Measurements from ENCODE around the gene SPINT2.

The SPINT2 gene

DNA sequence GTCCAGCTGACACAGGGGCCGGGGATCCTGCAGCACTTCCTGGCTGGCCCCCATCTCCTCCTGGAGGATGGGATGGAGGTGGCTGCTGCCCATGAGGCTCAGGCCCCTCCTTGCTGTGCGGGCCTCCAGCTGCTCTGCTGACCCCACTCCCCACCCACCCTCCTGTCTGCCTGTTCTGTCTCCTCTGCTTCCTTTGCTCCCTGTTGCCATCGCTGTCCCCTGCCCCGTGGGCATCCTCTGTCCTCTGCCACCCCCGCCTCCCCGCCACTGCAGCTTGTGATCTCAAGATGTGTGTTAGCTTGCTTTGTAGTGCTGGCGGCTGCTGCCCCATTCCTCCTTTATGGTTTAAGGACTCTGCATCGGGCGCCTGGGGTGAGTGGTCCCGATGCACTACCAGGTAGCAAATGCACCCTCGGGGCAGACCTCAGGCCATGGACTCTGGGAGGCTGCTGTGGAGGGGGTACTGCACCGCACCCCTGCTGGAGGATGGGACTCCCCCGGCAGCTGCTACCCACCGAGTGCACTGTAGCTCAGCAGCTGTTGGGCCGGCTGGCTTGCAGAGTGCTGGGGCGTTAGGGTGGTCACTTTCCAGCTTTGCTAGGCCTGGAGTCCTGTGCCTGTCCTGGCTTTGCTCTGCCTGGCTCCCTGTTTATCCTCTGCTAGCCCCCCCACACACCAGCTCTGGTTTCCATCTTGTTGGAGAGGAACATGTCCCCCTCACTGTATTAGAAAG lies 23.9 kb downstream of the SPINT2 start:
- in situ Hi-C loops (cut with HindIII; ENCODE audit: low sequenced_read_pairs) = no loop called here

DNA sequence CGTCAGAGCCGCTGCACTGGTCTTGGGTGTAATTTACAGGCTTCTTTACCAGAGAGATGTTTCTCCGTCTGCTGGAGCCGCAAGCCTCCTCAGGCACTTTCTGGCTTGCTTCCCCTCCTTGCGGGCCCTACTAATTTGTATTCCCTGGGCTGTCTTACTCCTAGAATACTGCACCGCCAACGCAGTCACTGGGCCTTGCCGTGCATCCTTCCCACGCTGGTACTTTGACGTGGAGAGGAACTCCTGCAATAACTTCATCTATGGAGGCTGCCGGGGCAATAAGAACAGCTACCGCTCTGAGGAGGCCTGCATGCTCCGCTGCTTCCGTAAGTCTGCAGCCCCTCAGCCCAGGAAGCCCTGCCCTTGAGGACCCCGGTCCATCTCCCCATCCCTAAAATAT lies 25.6 kb downstream of the SPINT2 start:
- in situ Hi-C loops (cut with HindIII; ENCODE audit: low sequenced_read_pairs) = no loop called here

DNA sequence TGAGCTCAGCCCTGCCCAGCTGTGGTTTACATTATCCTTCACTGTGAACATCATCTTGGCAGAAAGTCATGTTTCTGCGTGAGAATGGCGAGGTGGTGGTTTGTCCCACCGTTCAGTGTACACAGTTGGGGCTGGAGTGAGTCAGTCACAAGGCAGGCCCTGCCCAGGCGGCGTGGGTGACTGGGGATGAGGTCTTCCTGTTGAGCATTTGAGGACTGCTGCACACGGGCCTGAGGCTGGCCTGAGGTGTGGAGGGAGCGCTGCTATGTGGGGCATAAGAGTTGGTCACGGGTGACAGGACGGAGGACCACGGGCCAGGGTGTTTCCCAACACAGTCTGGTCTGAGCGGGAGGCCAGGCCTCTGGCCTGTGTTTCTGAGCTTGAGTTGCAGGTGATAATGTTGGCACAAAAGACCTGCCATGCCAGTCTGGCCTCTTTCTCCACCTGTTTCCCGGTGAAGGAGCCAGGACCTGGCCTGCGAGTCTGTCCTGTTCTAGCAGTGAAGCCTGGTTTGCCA lies 26.3 kb downstream of the SPINT2 start:
- in situ Hi-C loops (cut with HindIII; ENCODE audit: low sequenced_read_pairs) = no loop called here

DNA sequence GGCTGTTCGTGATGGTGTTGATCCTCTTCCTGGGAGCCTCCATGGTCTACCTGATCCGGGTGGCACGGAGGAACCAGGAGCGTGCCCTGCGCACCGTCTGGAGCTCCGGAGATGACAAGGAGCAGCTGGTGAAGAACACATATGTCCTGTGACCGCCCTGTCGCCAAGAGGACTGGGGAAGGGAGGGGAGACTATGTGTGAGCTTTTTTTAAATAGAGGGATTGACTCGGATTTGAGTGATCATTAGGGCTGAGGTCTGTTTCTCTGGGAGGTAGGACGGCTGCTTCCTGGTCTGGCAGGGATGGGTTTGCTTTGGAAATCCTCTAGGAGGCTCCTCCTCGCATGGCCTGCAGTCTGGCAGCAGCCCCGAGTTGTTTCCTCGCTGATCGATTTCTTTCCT lies 27.5 kb downstream of the SPINT2 start:
- in situ Hi-C loops (cut with HindIII; ENCODE audit: low sequenced_read_pairs) = no loop called here

DNA sequence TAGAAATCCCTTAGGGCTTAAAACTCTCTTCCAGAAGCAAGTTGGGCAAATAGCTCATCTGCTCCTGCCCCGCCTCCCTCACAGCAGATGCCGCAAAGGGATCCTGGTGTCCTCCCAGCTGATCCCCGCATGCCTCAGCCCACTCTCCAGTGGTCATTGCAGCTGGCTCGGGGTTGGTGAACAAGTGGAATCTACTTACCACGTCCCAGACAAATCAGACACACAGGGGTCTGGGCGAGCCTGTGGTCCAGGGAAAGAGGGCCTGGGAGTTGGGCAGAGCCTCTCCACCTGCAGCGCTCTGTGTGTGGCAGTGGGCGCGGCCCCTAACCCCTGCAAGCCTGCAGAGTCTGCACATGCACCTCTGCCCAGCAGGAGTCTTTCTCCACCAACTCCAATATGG lies 28.9 kb downstream of the SPINT2 start:
- in situ Hi-C loops (cut with HindIII; ENCODE audit: low sequenced_read_pairs) = no loop called here

DNA sequence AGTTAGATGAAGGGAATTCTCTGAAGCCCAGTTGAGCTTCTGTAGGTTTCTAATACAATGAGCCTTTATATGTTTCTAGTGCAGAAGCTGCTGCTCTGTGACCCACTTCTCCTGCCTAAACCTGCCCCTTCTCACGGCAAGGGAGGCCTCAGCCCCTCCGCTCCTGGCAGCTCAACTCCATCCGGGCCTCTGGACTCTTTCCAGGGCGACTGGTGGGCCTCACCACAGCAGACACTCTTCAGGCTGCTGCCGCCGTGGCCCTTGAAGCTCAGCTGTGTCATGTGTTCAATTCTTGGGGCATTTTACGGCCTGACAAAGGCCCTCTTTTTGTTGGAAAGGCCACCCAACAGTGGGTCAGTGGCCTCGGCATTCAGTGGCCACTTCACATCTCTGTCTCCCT lies 29.7 kb downstream of the SPINT2 start:
- in situ Hi-C loops (cut with HindIII; ENCODE audit: low sequenced_read_pairs) = no loop called here

DNA sequence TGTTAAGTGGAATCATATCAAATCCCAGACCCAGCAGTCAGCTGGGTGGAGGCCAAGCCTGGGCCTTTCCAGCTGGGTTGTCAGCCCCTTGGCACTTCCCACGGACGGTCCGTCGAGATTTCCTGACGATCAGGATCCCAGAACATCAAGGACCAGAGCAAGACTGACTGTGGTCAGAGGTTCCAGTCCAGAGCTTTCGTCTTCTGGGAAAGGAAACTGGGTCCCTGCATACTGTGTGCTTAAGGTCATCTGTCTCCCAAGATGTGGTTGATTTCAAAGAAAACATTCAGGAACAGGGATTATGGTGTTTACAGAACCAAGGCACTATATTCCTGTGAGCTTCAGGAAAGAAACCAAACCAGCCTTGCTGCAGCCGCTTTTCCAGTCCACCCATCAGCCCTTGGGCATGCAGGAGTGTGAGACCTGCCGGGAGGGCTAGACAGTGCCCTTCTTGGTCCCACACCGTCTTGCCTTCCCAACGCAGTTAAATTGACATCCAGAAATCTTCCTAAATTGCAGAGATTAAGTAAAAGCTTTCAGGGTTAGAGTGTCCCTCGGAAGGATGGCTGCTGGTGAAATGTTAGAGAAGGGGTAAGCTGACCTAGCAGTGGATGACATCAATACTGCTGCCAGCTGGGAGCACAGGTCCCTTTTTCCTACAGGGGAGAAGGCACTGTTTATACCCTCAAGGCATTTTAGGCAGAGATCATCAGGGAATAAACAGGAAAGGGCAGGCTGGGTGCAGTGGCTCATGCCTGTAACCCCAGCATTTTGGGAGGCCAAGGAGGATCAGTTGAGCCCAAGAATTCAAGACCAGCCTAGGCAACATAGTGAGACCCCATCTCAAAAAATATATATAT lies 34.7 kb downstream of the SPINT2 start:
- in situ Hi-C loops (cut with HindIII; ENCODE audit: low sequenced_read_pairs) = no loop called here

DNA sequence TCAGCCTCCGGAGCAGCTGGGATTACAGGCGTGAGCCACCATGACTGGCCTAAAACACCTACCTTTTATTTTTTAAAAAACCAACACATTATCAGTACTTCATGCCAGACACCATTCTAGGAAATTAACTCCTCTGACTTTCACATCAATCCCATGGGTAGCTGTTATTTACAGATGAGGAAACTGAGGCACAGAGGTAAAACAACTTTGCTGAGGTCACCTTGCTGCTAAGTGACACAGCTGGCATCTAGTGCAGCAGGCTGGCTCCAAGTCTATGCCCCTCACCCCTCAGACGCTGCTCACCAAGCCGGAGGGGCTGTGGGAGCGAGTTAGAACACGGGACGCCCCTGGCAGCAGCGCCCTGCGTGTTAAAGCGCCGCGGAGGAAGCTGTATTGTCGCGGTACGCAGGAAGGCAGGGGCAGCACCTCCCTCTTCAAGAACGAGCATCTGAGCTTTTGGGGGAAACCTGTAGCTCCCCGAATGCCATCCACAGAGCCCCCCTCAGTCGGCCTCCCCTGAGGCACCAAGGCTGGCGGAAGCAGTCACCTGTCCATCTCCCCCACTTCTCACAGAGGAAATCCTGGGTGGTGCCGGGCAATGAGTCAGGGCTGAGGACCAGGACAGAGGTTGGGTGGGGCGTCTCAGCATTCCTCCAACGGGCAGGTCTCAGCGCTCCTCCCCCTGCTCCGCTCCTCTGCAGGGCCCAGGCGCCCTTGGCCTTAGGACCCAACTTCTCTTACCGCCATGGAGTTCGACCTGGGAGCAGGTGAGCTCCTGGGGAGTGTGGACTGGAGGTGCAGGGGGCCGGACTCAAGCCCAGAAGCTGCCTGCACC lies 39.4 kb downstream of the SPINT2 start, which contains the start of gene C19orf33:
TSS of gene C19orf33 (plus strand) at position 735 of the 835 bp plus-strand sequence. CDS start at position 746, 11 bp downstream.
- in situ Hi-C loops (cut with HindIII; ENCODE audit: low sequenced_read_pairs) = no loop called here

DNA sequence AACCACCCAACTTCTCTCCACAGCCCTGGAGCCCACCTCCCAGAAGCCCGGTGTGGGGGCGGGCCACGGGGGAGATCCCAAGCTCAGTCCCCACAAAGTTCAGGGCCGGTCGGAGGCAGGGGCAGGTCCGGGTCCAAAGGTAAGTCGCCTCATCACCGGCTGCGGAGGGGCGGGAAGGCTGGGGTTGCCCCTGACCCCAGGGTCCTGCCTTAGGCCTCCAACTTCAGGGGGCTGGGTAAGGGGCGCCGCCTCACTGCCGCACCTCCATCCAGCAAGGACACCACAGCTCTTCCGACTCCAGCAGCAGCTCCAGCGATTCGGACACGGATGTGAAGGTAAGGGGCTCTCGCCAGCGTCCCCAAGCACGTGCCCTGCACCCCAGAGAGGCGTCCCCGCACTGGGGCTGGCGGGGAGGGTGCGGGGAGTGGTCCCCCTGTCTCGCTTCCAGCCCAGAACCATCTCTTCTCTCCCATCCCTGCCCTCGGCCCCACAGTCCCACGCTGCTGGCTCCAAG lies 40.0 kb downstream of the SPINT2 start:
- in situ Hi-C loops (cut with HindIII; ENCODE audit: low sequenced_read_pairs) = no loop called here

DNA sequence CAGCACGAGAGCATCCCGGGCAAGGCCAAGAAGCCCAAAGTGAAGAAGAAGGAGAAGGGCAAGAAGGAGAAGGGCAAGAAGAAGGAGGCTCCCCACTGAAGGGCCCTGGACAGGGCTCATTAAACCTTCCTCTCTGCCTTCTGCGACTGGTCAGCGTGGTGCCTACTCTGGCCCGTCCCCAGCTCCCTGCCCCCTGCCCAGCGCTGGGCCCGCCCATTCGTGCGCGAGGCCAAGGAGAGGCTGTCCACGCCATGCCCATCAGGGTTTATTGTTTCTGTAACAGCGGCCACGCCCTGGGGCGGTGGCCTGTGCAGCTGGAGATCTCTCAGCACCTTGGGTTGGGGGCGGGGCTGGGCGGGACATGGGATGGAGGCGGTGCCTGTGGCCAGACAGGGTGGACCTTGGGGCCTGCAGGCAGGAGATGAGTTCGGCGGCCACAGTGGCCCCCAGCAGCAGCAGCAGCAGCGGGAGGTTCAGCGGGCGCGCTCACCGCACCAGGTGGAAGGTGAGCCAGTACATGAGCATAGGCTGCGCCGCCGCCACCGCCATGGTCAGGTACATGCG lies 40.6 kb downstream of the SPINT2 start:
- in situ Hi-C loops (cut with HindIII; ENCODE audit: low sequenced_read_pairs) = no loop called here

DNA sequence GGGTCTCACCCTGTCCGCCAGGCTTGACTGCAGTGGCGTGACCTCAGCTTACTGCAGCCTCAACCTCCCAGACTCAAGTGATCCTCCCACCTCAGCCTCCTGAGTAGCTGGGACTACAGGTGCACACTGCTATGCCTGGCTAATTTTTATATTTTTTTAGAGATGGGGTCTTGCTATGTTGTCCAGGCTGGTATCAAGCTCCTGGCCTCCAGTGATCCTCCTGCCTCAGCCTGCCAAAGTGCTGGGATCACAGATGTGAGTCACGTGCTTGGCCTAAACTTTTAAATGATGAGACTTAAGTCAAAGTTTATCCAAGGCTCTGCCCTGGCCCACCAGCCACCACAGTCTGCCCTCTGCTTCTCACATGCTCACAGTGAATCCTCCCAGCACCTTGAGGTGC lies 41.9 kb downstream of the SPINT2 start:
- in situ Hi-C loops (cut with HindIII; ENCODE audit: low sequenced_read_pairs) = no loop called here

DNA sequence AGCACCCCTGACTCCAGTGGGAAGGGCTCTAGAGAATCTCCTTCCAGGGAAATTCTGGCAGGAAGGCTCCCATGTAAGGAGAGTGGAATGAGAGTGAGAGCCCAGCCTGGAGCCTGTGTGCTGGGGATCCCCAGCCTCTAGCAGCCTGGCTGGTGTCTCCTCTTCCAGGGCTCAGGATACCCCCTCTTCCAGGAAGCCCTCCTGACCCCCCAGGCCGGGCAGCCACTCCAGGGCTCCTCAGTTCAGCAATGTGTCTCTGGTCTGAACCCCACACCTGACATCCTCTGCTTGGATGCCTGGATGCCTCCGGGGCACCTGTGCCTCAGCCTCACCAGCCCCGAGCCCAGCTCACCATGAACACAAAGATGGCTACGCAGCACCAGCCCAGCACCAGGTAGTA lies 42.7 kb downstream of the SPINT2 start:
- in situ Hi-C loops (cut with HindIII; ENCODE audit: low sequenced_read_pairs) = no loop called here

DNA sequence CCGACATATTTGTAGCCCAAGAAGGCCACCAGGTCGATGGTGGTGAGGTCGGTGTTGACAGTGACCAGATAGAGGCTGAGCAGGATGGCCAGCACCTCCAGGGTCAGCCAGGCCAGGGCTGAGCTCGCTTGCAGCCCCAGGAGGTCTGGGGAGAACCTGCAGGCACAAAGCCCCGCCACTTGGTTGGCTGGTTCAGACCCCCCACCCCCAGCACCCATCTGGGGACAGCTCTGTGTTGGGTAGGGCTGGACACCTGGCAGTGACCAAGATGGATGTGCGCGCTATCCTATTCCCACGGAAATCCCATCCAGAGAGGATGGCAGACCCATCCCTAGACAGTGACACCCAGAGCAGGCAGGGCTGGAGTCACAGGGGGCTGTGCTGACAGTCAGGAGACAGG lies 43.2 kb downstream of the SPINT2 start:
- in situ Hi-C loops (cut with HindIII; ENCODE audit: low sequenced_read_pairs) = no loop called here

DNA sequence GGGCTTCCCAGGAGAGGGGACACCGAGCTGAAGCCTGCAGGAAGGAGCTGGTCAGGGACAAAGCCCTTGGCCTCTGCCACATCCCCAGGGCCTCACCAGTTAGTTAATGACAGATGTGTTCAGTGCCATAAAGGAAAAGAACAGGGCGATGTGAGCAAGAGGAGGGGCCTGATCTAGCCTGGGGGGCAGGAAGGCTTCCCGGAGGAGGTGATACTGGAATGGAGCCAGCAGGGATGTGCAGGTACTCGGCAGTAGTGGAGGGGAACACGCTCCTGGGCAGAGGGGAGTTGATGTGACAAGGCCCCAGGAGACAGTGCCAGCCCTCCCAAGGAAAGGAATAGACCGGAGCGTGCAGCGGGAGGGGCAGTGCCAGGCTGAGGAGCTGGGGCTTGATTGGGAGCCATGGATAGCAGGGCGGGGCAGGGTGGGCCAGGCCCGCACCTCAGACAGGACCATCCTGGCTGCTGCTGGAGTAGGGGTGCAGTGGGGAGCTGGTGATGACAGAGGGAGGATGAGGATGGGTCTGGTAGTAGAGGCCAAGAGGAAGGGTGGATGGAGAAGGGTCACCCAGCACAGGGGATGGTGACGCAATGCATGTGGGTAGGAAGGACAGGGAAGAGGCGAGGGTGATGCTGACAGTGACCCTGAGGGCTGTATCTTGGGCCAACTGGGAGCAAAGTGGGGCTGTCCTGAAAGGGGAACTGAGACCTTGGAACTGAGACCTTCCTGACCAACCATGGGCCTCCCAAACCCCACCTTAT lies 43.8 kb downstream of the SPINT2 start:
- in situ Hi-C loops (cut with HindIII; ENCODE audit: low sequenced_read_pairs) = no loop called here

DNA sequence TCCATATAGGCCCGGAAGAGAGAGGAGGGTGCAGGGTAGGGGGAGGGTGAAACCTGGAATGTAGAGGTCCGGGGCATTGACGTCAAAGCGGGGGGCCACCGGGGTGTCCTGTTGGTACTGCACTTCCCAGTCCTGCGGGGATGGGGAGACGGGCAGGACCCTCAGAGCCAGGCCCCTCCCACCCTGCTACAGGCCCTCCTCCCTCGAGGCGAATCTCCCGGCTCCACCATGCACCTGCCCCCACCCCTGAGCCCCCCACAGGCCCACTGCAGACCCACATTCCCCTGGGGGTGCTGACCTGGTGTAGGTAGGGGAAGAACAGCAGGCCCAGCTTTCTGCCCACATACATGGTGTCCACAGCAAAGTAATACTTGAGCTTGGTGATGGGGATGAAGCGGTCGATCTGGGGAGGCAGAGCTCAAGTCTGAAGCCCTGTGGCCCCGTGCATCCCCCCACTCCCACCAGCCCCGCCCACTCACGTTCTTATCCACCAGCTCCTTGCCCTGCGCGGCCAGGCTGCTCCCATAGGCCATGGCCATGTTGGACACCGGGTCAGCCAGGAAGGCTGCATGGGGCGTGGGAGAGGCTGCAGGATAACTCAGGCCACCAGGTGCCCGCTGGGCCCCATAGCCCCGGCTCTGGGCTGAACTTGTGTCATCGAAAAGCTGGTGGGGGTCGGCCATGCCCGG lies 44.7 kb downstream of the SPINT2 start:
- in situ Hi-C loops (cut with HindIII; ENCODE audit: low sequenced_read_pairs) = no loop called here

DNA sequence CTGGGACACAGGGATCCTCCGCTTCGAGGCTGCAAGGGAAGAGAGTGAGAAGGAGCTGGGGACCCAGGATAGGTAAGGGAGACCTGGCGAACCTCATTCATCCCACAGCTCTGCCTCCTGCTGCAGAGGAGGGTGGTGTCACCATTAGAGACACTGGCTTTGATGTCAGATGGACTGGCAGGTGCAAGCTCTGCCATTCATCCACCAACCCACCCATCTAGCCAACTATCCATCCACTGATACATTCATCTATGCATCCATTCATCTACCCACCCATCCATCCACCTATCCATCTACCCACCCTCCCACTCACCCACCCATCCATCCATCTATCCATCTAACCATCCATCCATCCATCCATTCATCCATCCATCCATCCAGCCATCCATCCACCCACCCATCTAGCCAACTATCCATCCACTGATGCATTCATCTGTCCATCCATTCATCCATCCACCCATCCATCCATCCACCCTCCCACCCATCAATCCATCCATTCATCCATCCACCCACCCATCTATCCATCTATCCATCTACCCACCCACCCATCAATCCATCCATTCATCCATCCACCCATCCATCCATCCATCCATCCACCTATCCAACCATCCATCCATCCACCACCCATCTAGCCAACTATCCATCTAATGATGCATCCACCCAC lies 45.4 kb downstream of the SPINT2 start:
- in situ Hi-C loops (cut with HindIII; ENCODE audit: low sequenced_read_pairs) = no loop called here

DNA sequence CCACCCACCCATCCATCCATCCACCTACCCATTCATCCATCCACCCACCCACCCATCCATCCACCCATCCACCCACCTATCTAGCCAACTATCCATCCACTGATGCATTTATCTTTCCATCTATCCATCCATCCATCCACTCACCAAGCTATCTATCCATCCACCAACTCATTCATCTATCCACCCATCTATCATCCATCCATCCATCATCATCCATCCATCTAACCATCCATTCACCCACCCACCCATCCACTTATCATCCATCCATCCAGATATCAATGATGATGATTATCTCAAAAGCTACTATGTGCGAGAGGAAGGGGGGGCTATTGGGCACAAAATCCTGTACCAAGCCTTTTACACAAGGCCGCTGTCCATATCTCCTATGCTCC lies 45.9 kb downstream of the SPINT2 start:
- in situ Hi-C loops (cut with HindIII; ENCODE audit: low sequenced_read_pairs) = no loop called here

DNA sequence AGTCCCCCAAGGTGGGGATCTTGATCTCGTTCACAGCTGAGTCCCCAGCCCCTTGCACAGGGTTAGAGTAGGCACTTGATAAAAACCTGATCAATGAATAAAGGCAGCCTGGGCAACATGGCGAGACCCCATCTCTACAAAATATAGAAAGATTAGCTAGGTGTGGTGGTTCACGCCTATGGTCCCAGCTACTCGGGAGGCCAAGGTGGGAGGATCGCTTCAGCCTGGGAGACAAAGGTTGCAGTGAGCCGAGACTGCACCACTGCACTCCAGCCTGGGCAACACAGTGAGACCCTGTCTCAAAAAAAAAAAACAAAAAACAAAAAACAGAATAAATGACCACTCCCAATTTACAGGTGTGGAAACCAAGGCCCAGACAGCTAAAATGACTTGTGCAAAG lies 46.6 kb downstream of the SPINT2 start:
- in situ Hi-C loops (cut with HindIII; ENCODE audit: low sequenced_read_pairs) = no loop called here

All from endothelial cell of hepatic sinusoid (primary cell).